Thoracic aorta (tissue), 2 donors: ENCODE measurements around the gene RFX1. TPM values are rescaled to one million over a fixed set of nuclear protein-coding genes. Genes with fewer than 3 reads are reported as not detected.
A peak's percentile ranks its signal among the peaks of the same experiment; 100 is the strongest.

Experiments used
- ATAC-seq: fragments of 150-250 bp; one replicate; pipeline ENCODE4 v1.8.0; 2017; ENCODE audit warnings: low read depth; ENCODE audit not compliant: insufficient number of reproducible peaks, low FRiP score
- DNase-seq: peaks from one replicate; pipeline ENCODE4 v3.0.0-alpha.2; 2020; ENCODE audit warnings: low spot score
- H3K27ac ChIP-seq, 2 donors: fragments of 200-600 bp; sonication (generic); 1 replicate in 1 of 2; 2 replicates in 1 of 2; pipeline ENCODE4 v1.5.1; 2016; ENCODE audit warnings: mild to moderate bottlenecking in 2 of 2, moderate library complexity in 2 of 2
- H3K27me3 ChIP-seq: fragments of 200-600 bp; sonication (generic); replicated peaks from 2 replicates; pipeline ENCODE4 v1.6.0; 2016; ENCODE audit warnings: mild to moderate bottlenecking; ENCODE audit not compliant: insufficient read depth
- H3K36me3 ChIP-seq: fragments of 200-600 bp; sonication (generic); one replicate; pipeline ENCODE4 v1.5.1; 2016
- H3K4me1 ChIP-seq, 2 donors: fragments of 200-600 bp; sonication (generic); 1 replicate in 1 of 2; 2 replicates in 1 of 2; pipeline versions ENCODE4 v1.5.1 to v1.6.0; 2016; ENCODE audit warnings: low read depth in 2 of 2, mild to moderate bottlenecking in 1 of 2; ENCODE audit not compliant: control insufficient read depth in 1 of 2
- H3K4me3 ChIP-seq: fragments of 200-600 bp; sonication (generic); 2 replicates; pipeline ENCODE4 v1.5.1; 2016; ENCODE audit warnings: mild to moderate bottlenecking
- H3K9me3 ChIP-seq: fragments of 200-600 bp; sonication (generic); 2 replicates; pipeline ENCODE4 v1.5.1; 2016
- CTCF ChIP-seq: fragments of 200-600 bp; sonication (generic); IDR thresholded peaks from one replicate; pipeline ENCODE4 v1.5.1; 2019; ENCODE audit warnings: antibody characterized with exemption
- total RNA-seq, 2 donors: library from RNA; depleted of rRNA; stranded (reverse); fragments of >200 nt; gene quantifications; one replicate each; pipeline versions ENCODE4 v1.1.0 to v1.2.3, GENCODE V29; 2016

The RFX1 gene
- total RNA-seq, 2 donors from 2014 or later, result 3.0 to 5.7 TPM

- Histone ChIP-seq H3K27me3 (no peaks in the 10 kb centered on the region), H3K36me3 (peaks cover 45% of the 10 kb centered on the region), H3K4me3 (no peak overlapping the region), H3K27ac (no peak overlapping the region), H3K9me3 (no peaks in the 10 kb centered on the region), H3K4me1 (no peaks in the 10 kb centered on the region)
- no peak for ATAC-seq
- TF ChIP-seq CTCF, result no peak
- no peak for DNase-seq
These were observed 41.3 kb downstream of the RFX1 start for GRCh38 chr19:13964776-13965175.

- Histone ChIP-seq H3K36me3 (peaks cover 45% of the 10 kb centered on the region), H3K27ac (no peak overlapping the region), H3K9me3 (no peaks in the 10 kb centered on the region), H3K4me1 (no peaks in the 10 kb centered on the region), H3K4me3 (no peak overlapping the region), H3K27me3 (no peaks in the 10 kb centered on the region)
- TF ChIP-seq CTCF, result no peak
- ATAC-seq, result no peak
- no peak for DNase-seq
These were observed 42.5 kb downstream of the RFX1 start for GRCh38 chr19:13963603-13964105.

DNA sequence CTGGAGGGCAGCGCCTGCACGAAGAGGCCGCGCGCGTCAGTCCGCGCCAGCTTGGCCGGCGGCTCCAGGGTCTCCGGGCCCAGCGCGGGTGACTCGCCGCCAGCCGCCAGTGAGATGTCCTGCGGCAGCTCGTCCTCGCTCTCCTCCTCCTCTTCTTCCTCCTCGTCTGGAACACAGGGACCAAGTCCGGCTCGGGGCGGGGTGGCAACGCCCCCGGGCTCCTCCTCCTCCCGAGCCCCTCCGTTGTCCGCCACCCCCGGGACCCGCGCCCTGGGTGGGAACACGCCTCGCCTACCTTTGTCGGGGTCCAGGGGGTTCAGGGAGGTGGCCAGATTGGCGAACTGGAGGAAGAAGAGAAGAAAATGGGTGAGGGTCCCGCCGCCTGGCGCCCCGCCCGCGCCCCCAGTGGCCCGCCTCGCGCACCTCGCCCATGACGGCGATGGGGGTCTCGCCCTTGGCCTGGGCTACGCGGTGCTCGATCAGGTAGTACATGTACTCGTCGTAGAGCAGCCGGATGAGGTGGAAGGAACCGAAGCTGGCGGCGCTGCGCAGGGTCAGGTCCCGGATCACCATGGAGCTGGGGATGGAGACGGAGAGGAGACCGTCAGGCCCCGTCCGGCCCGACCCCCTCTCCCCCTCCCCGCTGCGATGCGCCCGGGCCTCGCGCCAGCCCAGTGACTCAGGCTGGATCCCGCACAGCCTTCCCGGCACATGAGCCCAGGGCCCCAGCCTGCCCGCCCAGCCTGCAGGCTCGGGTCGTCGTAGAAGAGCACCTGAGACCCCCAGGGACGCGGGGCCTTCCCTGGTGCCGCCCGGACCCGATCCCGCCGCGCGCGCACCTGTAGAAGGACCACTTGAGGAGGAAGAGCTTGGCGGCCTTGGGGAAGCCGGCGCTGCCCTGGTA, 43.2 kb downstream of the RFX1 start:
- no peak overlapping the region for H3K27ac ChIP-seq
- H3K4me1 ChIP-seq, result no peaks in the 10 kb centered on the region
- H3K4me3 ChIP-seq, result peak overlapping the region; percentile 38
- TF ChIP-seq CTCF, result no peak
- H3K27me3 ChIP-seq, result no peaks in the 10 kb centered on the region
- peaks cover 47% of the 10 kb centered on the region for H3K36me3 ChIP-seq
- no peak for ATAC-seq
- DNase-seq, result no peak
- H3K9me3 ChIP-seq, result no peaks in the 10 kb centered on the region

- Histone ChIP-seq H3K4me3 (peak overlapping the region; percentile 38), H3K27ac (no peak overlapping the region), H3K4me1 (no peaks in the 10 kb centered on the region), H3K9me3 (no peaks in the 10 kb centered on the region), H3K36me3 (peaks cover 41% of the 10 kb centered on the region), H3K27me3 (no peaks in the 10 kb centered on the region)
- ATAC-seq (no peak), DNase-seq (no peak)
- no peak for TF ChIP-seq CTCF
These were observed 44.1 kb downstream of the RFX1 start for GRCh38 chr19:13961826-13962698.
